ENCODE measurements around the gene PLAC9.

DNA sequence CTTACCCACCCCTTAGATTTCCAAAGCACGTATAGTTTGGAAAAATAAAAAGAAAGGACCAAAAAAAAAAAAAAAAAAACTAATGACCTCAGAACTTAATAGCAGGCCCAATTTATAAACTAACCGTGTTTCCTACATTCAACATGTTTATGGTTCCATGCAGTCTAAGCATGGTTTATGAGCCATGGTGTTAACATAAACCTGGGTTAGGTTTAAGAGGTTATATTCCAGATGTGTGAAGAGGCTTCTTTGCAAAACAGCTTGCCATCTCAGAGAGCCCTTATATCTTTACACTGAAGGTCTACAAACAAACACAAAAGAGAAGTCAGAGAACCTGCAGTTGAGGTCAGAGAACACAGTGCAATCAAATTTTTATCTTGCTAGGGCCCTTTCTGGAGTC, 38.3 kb upstream of the PLAC9 start:
- TF ChIP-seq CTCF (conservative IDR thresholded peaks at IDR 0.05 in 1 of 2, IDR thresholded peaks at IDR 0.05 in 1 of 2; ENCODE audit: low read depth in 1 of 2, low read length in 2 of 2) = no peak
- TF ChIP-seq EZH2 (IDR thresholded peaks at IDR 0.05; ENCODE audit: low read length, missing control alignments) = no peak
